Smooth muscle cell (in vitro differentiated cells): ENCODE results near the gene CTSE. TPM values are rescaled to one million over a fixed set of nuclear protein-coding genes. Genes with fewer than 3 reads are reported as not detected.

ENCODE experiments used
- DNase-seq: peaks from one replicate; lab custom pipeline; 2025; ENCODE audit not compliant: unreplicated experiment; lab: John Stamatoyannopoulos, UW
- H2AFZ ChIP-seq: fragments of 200-600 bp; sonication (generic); 2 replicates; pipeline ENCODE4 v1.6.0; 2016; ENCODE audit warnings: antibody characterized with exemption, low read depth, mild to moderate bottlenecking
- H3F3A ChIP-seq: fragments of 200-600 bp; sonication (generic); 2 replicates; pipeline ENCODE4 v1.6.0; 2017; ENCODE audit warnings: antibody characterized with exemption, low read depth
- H3K27ac ChIP-seq: fragments of 200-600 bp; sonication (generic); 2 replicates; pipeline ENCODE4 v1.5.1; 2016; ENCODE audit warnings: low read depth, mild to moderate bottlenecking
- H3K27me3 ChIP-seq: fragments of 200-600 bp; sonication (generic); 2 replicates; pipeline ENCODE4 v1.6.1; 2016; ENCODE audit warnings: low read depth, mild to moderate bottlenecking
- H3K36me3 ChIP-seq: fragments of 200-600 bp; sonication (generic); 2 replicates; pipeline ENCODE4 v1.5.1; 2016; ENCODE audit warnings: low read depth
- H3K4me1 ChIP-seq: fragments of 200-600 bp; sonication (generic); 2 replicates; pipeline ENCODE4 v1.5.1; 2016; ENCODE audit warnings: low read depth
- H3K4me2 ChIP-seq: fragments of 200-600 bp; sonication (generic); 2 replicates; pipeline ENCODE4 v1.6.0; 2016; ENCODE audit warnings: mild to moderate bottlenecking
- H3K4me3 ChIP-seq: fragments of 200-600 bp; sonication (generic); 2 replicates; pipeline ENCODE4 v1.5.1; 2016; ENCODE audit warnings: mild to moderate bottlenecking
- H3K79me2 ChIP-seq: fragments of 200-600 bp; sonication (generic); 2 replicates; pipeline ENCODE4 v1.6.0; 2016; ENCODE audit warnings: low read depth, mild to moderate bottlenecking
- H3K9ac ChIP-seq: fragments of 200-600 bp; sonication (generic); 2 replicates; pipeline ENCODE4 v1.6.0; 2016; ENCODE audit warnings: low read depth
- H3K9me3 ChIP-seq: fragments of 200-600 bp; sonication (generic); replicated peaks from 2 replicates; pipeline ENCODE4 v1.5.1; 2016; ENCODE audit warnings: low read depth
- H4K20me1 ChIP-seq: fragments of 200-600 bp; sonication (generic); 2 replicates; pipeline ENCODE4 v1.6.0; 2016; ENCODE audit warnings: low read depth
- CTCF ChIP-seq: fragments of 200-600 bp; sonication (generic); IDR thresholded peaks from 2 replicates; pipeline ENCODE4 v1.5.1; 2017; ENCODE audit warnings: borderline replicate concordance, mild to moderate bottlenecking, antibody characterized with exemption; ENCODE audit not compliant: insufficient read depth, poor library complexity, severe bottlenecking
- WGBS: methylation state at CpG from one replicate; pipeline ENCODE4 v1.1.7; 2016; ENCODE audit warnings: low lambda C conversion rate; 5-methylcytosine and 5-hydroxymethylcytosine counted together
- polyA plus RNA-seq: library from polyadenylated mRNA; unstranded; fragments of >200 nt; fragmentation: Nextera tagmentation; extraction: Ambion mirVana; gene quantifications from 2 replicates; pipeline ENCODE4 v1.2.1, GENCODE V29; 2016
- total RNA-seq: library from RNA; depleted of rRNA; stranded (reverse); fragments of >200 nt; gene quantifications from 2 replicates; pipeline ENCODE4 v1.2.3, GENCODE V29; 2014

Gene CTSE
- total and polyA plus RNA-seq, 2 experiments from 2014 or later: not detected

DNA sequence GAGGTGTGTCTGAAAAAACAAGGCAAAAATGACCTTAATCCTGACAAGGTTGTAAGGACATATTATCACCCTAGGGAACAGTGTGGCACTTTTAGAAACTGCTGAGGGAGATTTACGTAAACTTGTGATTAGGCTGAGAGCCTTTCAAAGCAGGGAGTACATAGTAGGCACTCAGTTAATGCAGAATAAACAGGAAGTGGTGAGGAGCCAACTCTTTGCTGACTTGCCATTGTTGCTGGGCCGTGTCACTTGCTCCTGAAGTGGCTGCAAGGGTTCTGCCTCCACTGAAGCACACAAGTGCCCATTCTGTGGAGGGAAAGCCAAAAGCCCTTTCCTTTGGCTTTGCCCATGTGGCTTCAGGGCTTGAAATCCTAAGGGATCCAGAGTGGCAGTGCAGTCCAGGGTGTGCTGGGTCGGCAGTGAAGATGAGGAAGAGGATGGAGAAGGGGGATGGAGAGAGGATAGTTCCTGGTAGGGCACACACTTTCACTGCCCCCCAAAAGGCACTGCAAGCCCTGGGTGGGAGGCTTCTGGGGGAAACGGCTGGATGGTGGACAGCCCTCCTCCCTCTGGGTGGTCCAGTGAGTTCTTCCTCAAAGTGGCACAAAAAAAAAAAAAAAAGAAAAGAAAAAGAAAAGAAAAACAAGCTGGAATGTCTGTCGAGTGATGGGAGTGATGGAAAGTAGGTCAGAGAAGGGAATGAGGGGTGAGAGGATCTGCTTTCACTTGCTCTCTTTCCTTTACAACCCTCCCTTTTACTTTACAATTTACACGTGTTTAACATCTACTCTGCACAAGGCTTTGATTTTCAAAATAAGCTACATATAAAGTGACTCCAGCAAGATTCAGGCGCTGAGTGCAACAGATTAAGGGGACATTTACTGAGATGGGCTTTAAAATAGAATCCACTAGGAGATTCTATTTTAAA lies 15.6 kb upstream of the CTSE start:
- no peak for TF ChIP-seq CTCF
- no peak overlapping the region for H3K4me3 ChIP-seq
- no peak overlapping the region for H3K4me2 ChIP-seq
- no peak overlapping the region for H3K27ac ChIP-seq
- no peaks in the 10 kb centered on the region for H3K36me3 ChIP-seq
- H3K9ac ChIP-seq: no peak overlapping the region
- 61% methylated on average over 7 of the region's 7 CpGs for WGBS
- H3K79me2 ChIP-seq: no peaks in the 10 kb centered on the region
- no peak overlapping the region for H2AFZ ChIP-seq
- H3K27me3 ChIP-seq: no peaks in the 10 kb centered on the region
- no peak for DNase-seq
- H3F3A ChIP-seq: no peaks in the 10 kb centered on the region
- no peaks in the 10 kb centered on the region for H4K20me1 ChIP-seq
- H3K9me3 ChIP-seq: no peaks in the 10 kb centered on the region
- peaks cover 10% of the 10 kb centered on the region for H3K4me1 ChIP-seq

- Histone ChIP-seq H3K36me3 (no peaks in the 10 kb centered on the region), H3K4me1 (peaks cover 10% of the 10 kb centered on the region), H2AFZ (no peak overlapping the region), H3K4me3 (no peak overlapping the region), H3F3A (no peaks in the 10 kb centered on the region), H3K79me2 (no peaks in the 10 kb centered on the region), H3K27me3 (no peaks in the 10 kb centered on the region), H3K9ac (no peak overlapping the region), H3K4me2 (peak overlapping the region; percentile 82), H3K27ac (peak overlapping the region; percentile 68), H3K9me3 (no peaks in the 10 kb centered on the region), H4K20me1 (no peaks in the 10 kb centered on the region)
- TF ChIP-seq CTCF: no peak
- DNase-seq: no peak
- 35% methylated on average over 9 of the region's 9 CpGs for WGBS
Measured at GRCh38 chr1:206037581-206037980, 13.9 kb upstream of the CTSE start.

DNA sequence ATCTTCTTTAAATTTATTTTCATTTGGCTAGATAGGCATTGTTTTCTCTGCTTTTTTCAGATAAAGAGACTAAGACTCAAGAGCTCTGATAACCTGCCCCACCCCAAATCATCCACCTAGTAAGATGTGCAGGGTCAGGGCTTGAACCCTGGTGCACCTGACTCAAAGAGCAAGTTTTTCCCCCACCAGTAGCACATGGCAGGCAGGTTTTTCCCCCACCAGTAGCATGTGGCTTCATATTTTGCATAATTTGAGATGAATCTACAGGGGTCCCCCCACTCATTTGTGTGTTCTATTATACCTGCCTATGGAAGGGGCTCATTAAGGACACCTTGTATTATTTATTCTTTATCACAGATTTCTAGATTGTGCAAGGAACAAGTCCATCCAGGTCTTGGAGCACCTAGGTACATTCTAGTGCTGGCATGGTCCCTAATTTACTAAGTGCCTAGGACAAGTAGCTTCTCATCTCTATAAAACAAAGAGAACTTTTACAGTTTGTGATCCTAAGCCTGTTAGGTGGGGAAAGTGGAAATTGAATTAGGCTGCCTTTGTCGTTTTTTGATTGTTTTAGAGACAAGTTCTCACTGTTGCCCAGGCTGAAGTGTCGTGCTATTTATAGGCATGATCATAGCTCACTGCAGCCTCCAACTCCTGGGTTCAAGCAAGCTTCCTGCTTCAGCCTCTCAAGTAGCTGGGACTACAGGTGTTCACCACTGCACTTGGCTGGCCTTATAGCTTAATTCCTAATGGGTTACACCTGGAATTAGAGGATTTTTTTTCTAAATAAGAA lies 13.2 kb upstream of the CTSE start:
- Histone ChIP-seq H3F3A (no peaks in the 10 kb centered on the region), H3K27ac (peak overlapping the region; percentile 68), H3K9me3 (no peaks in the 10 kb centered on the region), H3K4me1 (peaks cover 10% of the 10 kb centered on the region), H3K4me3 (no peak overlapping the region), H3K79me2 (no peaks in the 10 kb centered on the region), H3K27me3 (no peaks in the 10 kb centered on the region), H2AFZ (no peak overlapping the region), H4K20me1 (no peaks in the 10 kb centered on the region), H3K4me2 (peak overlapping the region; percentile 82), H3K36me3 (no peaks in the 10 kb centered on the region), H3K9ac (no peak overlapping the region)
- WGBS: 53% methylated on average over 2 of the region's 2 CpGs
- no peak for DNase-seq
- no peak for TF ChIP-seq CTCF
